AG04450 (cell line): ENCODE data around the gene AK9. TPM values are rescaled to one million over a fixed set of nuclear protein-coding genes. Genes with fewer than 3 reads are reported as not detected.

ENCODE experiments used
- CTCF ChIA-PET: fragments of 300-600, 350-600 bp; formaldehyde crosslinking; extraction: SDS; loops from one replicate; lab custom pipeline; 2022; ENCODE audit warnings: antibody characterized with exemption, inconsistent platforms; lab: Charles Lee
- POLR2A ChIA-PET: fragments of 350-600 bp; formaldehyde crosslinking; extraction: SDS; loops from one replicate; lab custom pipeline; 2021; ENCODE audit warnings: antibody characterized with exemption, inconsistent platforms; lab: Yijun Ruan, JAX
- DNase-seq: peaks from one replicate; pipeline ENCODE4 v3.0.0-alpha.2; 2011; ENCODE audit warnings: low read depth, low spot score
- H3K27ac ChIP-seq: one replicate; pipeline ENCODE4 v1.5.1; 2012; ENCODE audit warnings: low read depth, low read length, control low read depth
- H3K27me3 ChIP-seq: one replicate; pipeline ENCODE4 v1.6.0; 2012; ENCODE audit warnings: low read length; ENCODE audit not compliant: control insufficient read depth, insufficient read depth
- H3K4me3 ChIP-seq: 2 replicates; pipeline ENCODE4 v1.5.1; 2011; ENCODE audit warnings: mild to moderate bottlenecking, low read depth, low read length, control low read depth
- H3K9me3 ChIP-seq: 2 replicates; pipeline ENCODE4 v1.5.1; 2012; ENCODE audit warnings: low read length; ENCODE audit not compliant: control insufficient read depth, insufficient read depth
- CTCF ChIP-seq: IDR thresholded peaks from 2 replicates; pipeline ENCODE4 v1.5.1; 2011; ENCODE audit warnings: low read depth, low read length, control low read depth, inconsistent platforms
- polyA plus RNA-seq: library from polyadenylated mRNA; depleted of rRNA; stranded (reverse); fragments of >200 nt; gene quantifications from 2 replicates; pipeline ENCODE4 v1.2.3, GENCODE V29; 2011

AK9 gene
- polyA plus RNA-seq, 1 experiment: 3.6 TPM

DNA sequence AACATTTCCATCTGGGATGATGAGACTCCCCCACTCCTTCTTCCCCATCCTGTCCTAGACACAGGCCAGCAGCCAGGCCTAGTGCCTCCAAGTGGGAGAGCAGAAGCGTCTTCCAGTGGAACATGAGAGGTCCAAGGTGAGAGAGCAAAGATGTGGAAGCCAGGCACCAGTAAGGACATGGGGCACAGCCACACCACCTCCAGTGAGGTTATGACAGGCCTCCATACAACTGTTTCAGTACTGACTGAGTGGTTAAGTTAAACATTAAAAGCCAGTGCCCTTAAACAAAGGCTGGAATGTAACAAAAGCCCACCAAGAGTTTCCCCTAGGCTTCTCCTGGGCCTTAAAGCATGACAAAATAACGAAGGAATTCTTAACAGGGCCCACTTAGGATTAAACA, 213.3 kb downstream of the AK9 start:
- ChIA-PET POLR2A (no interaction called here), CTCF (no interaction called here)
- DNase-seq: no peak
- no peak overlapping the region for H3K27ac ChIP-seq
- no peaks in the 10 kb centered on the region; the same call in 1 of the 2 replicates for H3K9me3 ChIP-seq
- TF ChIP-seq CTCF: no peak
- no peaks in the 10 kb centered on the region for H3K27me3 ChIP-seq
- no peak overlapping the region for H3K4me3 ChIP-seq

DNA sequence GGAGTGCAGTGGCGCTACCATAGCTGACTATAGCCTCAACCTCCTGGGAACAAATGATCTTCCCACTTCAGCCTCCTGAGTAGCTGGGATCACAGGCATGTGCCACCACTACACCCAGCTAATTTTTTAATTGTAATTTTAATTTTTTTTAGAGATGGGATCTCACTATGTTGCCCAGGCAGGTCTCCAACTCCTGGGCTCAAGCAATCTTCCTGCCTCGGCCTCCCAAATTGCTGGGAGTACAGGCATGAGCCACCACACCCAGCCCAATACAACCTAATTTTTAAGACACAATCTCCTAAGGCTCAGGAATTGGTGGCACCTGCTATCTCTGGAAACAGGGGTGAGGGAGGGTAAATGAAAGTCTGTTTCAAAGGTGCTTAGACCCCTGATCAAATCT, 213.8 kb downstream of the AK9 start:
- TF ChIP-seq CTCF: no peak
- Histone ChIP-seq H3K27ac (no peak overlapping the region), H3K9me3 (no peaks in the 10 kb centered on the region; the same call in 1 of the 2 replicates), H3K27me3 (no peaks in the 10 kb centered on the region), H3K4me3 (no peak overlapping the region)
- ChIA-PET POLR2A (no interaction called here), CTCF (no interaction called here)
- DNase-seq: no peak

DNA sequence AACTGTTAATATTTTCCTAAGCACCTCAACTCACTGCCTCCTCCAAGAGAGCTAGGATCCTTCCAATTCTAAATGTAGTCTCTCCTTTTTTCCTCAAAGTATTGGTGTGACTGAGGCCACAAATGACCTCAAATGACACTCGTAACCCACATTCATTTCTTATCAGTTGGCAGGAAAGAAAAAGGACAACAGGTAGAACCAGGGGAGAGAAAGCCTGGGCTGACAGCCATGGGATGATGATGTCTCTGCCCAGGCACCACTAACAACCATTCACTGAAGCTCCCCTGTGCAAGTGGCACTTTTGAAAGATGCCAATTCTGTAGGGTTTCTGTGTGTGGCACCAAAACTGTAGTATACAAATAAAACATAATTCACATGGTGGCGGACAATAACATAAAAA, 215.4 kb downstream of the AK9 start:
- Histone ChIP-seq H3K4me3 (no peak overlapping the region), H3K27ac (no peak overlapping the region), H3K27me3 (no peaks in the 10 kb centered on the region), H3K9me3 (no peaks in the 10 kb centered on the region)
- CTCF ChIA-PET: no interaction called here
- no peak for DNase-seq
- TF ChIP-seq CTCF: no peak
- POLR2A ChIA-PET: no interaction called here

DNA sequence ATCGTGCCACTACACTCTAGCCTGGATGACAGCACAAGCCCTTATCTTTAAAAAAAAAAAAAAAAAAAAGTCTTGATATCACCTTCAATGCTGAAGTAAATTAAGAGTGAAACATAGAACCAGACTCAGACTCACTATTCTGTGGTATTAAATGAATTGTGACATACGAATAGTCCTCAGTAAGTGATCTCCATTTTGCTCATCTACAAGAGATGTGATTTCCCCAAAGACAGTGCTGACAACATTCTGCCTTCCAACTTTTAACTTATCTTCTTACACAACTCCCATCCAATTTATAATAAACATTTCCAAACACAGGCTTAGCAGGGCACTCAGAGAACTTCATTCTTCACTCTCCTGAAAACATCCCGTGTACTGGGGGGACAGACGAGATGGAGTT, 216.0 kb downstream of the AK9 start:
- no peak overlapping the region for H3K4me3 ChIP-seq
- no peak overlapping the region for H3K27ac ChIP-seq
- ChIA-PET POLR2A (no interaction called here), CTCF (no interaction called here)
- no peak for DNase-seq
- no peak for TF ChIP-seq CTCF
- H3K27me3 ChIP-seq: no peaks in the 10 kb centered on the region
- H3K9me3 ChIP-seq: no peaks in the 10 kb centered on the region

DNA sequence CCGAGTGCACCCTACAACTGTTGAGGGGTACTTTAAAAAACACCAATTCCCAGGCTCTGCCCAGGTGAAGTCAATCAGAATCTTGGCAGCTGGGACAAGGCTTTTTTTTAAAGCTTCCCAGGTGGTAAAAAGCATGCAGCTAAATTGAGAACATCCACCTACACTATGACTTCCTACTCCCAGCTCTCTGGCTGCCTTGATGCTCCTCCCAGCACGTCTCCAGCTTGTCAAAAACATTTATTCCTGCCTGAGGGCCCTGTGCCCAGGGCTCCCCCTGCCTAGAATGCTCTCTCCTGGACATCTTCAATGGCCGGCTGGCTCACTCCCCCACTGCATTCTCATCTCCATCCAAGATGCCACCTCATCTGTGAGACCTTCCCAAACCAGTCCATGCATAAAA, 217.9 kb downstream of the AK9 start:
- ChIA-PET CTCF (no interaction called here), POLR2A (no interaction called here)
- no peaks in the 10 kb centered on the region for H3K27me3 ChIP-seq
- no peak for DNase-seq
- no peak overlapping the region for H3K27ac ChIP-seq
- no peak for TF ChIP-seq CTCF
- no peaks in the 10 kb centered on the region for H3K9me3 ChIP-seq
- no peak overlapping the region for H3K4me3 ChIP-seq
